ENCODE measurements around the gene GRK2.

GRK2 gene

DNA sequence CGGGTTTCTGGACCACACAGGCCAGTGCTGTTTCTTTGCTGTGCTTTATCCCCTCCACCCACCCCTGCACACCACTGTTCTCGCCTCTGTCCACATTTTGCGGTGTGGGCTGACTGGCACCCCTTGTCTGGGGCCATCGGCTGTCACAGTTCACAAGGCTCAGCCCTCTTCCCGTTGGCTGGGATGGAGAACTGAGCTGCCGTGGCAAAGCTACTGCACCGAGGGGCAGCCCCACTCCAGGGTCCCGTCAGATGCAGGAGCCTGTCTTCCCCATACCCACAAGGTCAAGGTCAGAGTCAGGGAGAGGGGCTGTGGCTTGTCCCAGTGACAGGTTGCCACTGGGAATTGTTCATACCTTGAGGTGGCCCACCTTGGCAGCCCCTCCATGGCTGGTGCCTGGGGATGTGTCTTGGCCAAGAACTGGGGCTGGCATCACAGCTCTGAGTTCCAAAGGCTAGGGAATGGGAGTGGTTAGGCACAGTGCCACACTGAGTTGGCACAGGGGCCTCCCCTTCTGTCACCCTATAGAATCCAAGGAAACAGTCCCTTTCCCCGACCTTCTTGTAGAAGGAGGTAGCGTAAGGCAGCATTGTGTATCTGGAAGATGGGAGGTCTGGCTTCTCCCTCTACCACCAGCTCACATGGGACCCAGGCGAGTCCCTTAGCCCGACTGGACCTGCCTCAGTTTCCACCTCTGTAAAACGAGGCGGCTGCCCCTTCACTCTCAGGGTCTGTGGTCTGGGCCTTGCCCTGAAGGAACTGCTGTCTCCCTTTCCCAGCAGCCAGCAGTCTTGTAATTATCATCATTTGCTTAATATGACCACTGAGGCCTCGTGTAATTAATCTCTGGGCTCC is 3.4 kb downstream of the GRK2 start:
- no peak for DNase-seq

DNA sequence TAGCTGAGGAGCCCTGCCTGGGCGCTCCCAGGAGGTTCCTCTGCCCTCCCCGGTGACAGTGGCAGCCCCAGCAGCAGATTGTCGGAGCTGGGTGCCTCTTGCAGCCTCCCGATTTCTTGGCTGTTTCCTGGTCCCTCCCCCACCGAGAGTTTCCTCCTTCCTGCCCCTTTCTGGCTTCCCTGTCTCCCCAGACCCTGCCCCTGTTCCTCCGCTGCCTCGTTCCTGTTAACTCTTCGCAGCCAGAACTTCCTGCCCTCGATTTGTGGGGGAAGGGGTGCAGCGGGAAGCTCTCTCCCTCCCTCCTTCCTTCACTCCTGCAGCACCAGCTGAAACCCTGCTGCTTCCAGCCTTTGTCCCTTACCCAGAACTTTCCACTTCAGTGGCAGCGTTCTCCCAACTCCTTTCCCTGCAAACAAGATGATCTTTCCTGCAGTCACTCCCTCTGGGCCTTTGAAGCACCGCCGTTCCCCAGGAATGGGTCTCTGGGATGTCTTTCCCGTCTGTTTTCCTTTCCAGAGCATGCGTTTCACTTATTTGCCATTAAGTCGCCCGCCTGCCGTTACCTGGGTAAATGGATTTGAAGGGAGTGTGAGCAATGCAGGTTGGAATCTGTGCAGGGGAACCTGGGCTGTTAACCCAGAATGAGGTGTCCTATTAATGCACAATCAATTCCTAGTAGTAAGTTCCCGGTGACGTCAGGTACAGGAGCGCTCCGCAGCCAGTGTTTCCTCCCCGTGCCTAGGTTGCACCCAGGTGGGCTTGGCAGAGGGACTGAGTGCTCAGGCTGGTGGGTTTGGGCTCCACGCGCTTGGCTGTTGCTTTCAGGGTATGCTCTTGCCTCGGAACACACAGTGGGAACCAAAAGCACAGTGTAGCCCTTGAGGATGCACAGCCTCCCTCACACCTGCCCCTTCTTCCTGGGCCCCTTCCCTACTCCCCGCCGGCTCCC is 4.3 kb downstream of the GRK2 start:
- DNase-seq = peak in 12 of 58 donors; percentile 21 to 49 (median 34)

DNA sequence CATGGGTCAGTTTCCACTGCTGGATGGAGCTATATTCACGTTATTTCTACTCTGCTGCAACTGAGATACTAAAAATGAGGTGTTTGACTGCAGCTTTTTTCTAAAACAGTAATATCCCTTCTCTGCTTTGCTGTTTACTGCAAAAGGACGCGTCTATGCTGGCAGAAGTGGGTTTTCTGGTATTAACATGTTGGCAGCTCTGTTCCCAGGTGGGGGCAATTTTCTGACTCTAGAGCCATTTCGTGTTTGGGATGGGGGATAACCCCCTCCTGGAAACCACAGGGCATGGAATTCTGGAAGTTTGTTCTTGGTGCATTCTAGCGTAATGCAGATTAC is 4.9 kb downstream of the GRK2 start:
- DNase-seq = no peak

DNA sequence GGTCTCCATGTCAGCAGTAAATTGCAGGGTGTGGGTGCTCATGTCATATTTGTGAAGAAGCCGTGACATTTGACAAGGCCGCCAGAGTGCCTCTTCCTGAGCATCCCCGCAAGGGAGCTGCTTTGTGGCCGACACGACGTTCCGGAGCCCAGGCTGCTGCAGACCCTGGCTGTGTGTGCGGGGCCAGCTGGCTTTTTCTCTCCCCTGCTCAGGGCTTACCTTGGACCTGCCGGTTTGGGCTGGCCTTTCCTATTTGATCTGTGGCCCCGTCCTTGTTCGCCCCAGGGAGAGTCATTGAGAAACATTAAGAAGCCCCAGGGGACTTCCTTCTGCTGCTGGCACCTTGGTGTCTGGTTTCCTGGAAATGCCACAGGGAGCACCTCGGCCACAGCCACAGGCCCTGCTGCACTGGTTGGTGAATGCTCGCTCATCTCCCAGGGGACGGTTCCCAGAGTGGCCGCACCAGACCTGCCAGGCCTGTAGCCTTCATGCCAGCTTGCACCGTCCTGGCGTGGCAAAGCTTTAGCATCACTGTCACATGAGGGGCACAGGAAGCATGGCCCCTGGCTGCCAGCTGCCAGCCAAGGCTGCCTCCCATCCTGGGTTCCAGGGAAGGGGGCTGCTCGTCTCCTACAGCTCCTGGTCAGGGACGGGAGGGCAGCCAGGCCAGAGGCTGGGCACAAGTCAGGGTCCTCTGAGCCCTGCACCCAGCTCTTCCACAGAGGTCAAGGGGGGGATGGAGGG is 5.4 kb downstream of the GRK2 start:
- peak in 2 of 58 donors; percentile 27 to 42 for DNase-seq

DNA sequence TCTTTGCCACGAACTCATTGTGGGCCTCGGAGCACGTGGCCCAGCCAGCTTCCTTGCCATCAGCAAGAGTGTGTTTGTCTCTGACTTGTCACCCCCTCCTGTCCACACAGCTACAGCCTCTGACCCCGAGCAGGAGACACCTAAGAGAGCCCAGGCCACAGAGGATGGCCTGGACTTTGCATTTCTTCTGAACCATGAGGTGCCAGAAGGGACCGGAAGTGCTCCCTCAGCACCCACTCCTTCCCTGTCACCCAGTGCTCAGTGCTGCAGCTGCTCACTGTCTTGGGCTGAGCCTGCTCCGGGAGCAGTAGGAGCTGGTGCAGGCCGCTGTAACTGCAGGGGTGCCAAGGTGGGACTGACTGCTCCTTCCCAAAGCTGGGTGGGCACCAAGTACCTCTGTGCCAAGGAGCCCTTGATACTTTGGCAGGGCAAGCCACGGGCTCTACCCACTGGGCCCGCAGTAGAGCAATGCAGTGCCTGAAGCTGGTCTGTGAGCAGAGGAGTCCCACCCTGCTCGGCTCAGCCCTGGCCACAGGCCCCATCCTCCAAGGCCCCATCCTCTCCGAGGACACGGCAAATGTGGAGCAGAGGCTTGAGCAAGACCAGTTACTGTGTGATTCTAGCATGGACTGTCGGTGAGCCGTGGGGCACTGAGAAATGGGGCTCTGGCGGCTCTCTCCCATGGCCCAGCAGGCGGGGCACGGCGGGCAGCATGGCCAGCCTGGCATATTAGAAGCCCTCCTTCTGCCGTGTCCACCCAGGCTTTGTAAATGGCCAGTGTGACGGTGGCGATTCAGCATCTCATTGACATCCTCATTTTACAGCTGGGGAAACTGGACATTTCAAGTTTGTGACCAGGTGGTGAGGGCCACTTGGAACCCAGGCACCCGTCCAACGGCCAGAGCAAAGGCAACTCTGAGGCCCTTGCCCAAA is 6.3 kb downstream of the GRK2 start:
- DNase-seq = peak in 2 of 58 donors; percentile 19 to 35

DNA sequence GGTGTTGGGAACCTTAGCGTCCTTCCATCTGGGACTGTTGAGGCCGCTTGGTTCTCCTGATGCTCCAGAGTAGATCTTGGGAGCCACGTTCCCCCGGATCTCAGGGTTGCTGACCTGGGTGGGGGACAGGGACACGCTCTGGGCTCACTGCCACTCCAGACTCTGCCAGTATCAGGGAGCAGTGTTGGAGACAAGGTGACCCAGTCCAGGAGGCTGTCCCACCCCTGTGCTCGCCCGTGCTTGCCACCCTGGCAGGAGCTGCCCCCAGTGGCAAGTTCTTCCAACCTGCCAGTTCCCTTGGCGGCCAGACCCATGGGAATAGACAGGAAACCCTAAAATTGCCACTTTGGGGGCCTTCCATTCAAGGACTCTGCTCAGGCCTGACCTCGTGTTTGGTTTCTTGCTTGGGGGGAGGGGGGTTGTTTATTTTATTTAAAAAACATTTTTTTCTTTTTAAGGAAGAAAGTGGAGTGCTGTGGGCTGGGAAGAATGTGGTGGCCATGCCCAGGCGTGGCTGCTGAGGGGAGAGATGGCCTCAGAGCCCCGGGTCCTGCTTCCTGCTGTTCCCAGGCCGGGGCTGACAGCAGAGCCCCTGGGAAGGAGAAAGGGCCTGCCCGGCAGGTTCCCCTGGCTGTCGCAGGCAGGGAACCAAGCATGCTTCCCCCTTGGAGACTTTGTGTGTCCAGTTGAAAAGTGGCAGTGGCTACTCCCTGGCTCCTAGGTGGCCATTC is 7.2 kb downstream of the GRK2 start:
- DNase-seq = no peak

DNA sequence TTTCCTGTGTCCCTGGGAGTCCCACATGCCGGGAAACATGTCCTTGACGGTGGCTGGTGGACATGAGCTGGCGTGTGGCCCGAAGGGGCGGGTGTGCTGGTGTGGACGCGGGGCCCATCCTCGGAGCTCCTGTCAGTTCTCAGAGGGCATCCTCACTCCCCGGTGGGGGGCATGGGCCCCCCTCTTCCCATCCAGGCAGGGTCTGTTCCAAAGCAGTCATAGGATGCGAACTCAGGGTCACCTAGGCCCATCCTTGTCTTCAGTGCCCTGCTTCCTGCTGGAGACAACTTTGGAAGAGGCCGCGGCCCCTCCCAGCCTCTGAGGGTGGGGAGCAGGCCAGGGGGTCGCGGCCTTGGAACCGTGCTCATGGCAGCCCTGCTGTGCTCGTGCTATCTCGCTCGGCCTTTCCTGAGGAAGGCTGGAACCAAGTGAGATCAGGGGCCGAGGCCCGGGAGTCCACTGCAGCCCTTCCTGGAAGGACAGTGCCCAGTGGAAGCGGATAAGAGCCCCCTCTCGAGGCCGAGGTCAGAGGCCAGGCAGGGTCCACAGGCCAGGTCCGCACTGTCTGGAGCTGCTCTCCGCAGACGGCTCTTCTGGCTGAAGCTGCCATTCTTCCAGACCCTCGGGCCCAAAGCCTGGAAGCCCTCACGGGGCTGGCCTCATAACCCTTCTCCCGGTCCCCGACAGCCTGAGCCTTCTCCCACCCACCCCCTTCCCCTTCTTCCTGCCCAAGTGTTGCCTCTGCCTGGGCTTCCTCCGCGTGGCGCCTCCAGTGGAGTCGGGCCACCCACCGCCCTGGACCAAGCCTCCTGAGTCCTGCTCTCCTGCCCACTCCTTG is 8.7 kb downstream of the GRK2 start:
- no peak for DNase-seq

DNA sequence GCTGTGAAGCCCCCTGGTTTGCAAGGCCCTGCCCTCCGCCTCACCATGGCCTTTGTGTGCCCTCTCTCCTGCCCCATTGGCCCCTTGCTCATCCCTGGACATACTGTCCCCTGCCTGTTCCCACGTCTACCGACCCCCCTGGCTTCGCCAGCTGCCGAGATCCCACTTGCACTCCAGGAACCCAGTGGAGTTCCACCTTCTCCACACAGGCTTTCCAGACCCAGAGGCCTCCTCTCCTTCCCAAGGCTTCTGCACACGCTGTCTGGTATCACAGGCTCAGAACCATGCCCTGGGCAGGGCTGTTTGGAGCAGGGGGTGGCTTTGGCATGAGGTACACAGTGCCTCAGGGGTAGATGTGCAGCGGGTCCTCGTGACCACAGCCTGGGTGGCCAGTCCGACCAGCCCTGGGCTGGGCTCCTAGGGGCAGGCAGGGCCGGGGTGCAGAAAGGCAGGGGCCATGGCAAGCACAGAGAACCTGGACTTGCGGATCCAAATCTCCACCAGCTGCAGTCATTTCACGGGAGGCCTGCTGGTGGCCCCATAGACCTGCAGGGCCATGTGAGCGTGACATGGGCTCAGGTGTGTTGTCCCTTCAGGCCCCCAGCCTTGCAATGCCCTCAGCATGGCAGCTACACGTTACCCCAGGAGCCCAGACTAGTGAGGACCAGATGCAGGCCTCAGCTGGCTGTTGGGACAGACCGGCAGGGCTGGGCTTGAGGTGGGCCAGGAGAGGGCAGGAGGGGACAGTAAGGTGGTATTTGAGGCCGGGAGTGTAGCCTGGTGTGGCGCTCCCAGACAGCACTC is 9.5 kb downstream of the GRK2 start:
- no peak for DNase-seq

DNA sequence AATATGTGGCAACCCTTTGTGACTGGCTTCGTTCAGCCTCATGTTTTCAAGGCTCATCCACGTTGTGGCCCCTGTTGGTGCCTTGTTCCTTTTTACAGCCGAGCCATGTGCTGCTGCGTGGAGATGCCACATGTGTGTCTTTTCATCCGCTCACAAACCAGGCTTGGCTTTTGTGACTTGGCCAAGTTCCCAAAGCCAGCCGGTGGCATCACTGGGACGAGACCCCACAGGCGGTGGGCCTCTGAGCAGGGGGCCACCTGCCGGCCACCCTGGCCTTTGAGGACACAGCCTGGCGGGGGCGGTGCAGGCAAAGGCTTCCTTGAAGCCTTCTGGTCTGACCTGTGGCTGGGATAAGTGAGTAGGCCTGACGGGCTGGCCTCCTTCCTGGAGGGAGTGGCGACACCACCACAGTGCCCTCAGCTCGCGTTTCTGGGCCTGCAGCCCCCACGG is 10.5 kb downstream of the GRK2 start:
- no peak for DNase-seq

DNA sequence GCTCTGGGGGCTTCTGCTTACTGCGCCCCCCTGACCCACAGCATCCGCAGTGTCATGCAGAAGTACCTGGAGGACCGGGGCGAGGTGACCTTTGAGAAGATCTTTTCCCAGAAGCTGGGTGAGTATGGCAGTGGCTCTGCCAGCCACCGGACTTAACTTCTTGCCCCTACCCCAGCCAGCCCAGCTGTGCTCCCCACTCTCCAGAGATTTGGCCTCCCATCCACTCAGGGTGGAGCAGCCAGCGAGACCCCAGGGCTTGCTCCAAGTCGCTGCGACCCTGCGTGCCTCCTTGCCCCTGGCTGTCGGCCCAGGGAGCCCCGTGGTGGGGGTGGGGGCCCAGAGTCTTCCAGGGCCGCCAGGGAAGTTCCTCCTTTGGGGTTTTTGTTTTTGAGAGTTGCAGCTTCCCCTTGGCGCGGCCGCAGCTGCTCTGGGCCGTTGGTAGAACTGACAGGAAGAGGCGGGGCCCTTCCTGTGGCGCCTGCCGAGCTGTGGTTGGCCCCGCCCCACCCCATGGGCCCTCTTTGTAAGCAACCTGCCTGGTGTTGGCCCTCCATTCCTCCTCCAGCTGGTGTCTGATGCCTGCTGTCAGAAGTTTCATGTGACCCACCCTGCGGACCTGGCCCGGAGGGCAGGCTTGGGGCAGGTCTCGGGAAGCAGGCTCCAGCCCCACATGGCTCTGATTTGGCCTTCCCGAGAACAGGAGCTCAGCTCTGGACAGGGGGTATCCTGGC is 11.1 kb downstream of the GRK2 start:
- DNase-seq = peak in 28 of 58 donors; percentile 21 to 68 (median 42)

DNA sequence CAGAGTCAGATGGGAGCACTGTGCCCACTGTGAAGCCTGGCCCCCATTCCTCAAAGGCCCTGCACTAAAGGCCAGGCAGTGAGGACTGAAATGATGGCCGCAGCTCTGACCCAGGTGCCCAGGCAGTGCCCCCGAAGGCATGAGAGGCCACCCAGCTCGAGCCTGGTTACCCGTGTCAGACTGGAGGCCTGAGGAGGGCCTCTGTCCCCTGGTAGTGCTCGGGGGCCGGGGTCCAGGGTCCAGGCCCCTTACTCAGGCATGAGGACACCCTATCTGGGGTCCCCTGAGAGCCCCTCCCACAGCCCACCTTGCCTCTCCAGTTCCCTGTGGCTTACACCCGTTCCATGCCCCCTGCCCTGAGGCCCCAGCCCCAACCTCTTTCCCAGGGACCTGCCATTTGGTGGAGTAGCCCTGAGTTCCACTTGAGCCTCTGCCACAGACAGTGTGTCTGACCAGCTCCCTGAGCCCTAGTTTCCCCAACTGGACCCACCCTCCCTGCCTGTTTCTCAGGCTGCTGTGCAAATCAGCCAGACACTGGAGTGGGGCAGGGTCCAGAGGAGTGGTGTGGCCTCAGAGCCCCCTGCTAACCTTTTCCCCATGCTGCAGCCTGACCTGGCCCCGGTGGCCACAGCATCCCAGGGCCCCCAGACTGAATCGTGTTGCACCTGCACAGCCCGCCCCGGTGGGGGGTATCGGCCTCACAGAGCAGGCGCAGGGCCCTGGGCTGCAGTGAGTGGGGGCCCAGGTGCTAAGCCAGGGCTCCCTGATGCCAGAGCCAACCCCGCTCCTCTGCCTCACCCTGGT is 12.1 kb downstream of the GRK2 start:
- no peak for DNase-seq

DNA sequence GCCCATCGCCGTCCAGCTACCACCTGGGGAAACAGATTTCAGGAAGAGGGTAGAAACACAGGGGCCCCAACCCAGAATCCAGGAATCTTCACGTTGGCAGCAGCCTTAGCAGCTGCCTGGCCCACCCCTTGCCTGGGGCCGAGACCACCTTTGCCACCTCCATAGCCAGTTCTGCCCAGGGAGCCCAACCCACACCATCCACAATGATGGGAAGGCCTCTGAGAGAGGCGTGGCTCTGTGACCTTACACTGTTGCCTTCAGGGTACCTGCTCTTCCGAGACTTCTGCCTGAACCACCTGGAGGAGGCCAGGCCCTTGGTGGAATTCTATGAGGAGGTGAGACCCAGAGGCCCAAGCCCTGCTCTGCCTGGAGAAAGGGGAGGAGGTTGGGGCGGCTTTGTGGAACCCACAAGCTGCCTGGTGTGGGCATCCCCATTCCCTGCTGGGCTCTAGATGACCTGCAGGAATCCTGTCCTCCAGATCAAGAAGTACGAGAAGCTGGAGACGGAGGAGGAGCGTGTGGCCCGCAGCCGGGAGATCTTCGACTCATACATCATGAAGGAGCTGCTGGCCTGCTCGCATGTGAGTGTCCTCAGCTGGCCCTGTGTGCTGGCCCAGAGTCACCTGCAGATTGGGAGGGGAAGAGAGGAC is 12.8 kb downstream of the GRK2 start:
- DNase-seq = no peak

DNA sequence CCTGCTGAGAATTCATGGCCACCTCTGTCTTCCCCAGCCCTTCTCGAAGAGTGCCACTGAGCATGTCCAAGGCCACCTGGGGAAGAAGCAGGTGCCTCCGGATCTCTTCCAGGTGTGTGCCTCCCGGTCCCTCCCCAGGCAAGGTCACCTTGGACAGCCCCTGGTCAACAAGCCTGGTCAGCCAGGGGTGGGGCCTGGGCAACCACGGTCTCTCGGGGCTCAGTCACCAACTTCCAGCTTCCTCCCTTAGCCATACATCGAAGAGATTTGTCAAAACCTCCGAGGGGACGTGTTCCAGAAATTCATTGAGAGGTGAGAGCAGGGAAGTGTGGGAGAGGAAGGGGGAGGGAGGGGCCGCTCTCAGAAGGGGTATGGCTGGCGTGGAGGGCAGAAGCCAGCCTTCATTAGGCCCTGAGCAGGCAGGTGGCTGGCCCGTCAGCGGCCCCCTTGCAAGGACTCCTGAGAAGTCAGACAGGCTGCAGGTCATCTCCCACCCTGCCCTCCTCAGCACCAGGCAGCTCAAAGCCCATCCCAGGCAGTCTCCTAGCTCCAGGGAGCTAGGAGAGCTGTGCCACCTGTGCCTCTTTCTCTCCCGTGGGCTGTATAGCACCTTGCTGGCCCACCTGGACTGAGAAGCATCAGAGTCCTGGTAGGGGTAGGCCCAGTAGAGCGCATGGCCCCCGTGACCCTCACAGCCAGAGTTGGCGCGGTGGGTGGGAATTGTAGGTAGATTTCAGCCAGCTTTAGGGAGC is 13.5 kb downstream of the GRK2 start:
- no peak for DNase-seq

DNA sequence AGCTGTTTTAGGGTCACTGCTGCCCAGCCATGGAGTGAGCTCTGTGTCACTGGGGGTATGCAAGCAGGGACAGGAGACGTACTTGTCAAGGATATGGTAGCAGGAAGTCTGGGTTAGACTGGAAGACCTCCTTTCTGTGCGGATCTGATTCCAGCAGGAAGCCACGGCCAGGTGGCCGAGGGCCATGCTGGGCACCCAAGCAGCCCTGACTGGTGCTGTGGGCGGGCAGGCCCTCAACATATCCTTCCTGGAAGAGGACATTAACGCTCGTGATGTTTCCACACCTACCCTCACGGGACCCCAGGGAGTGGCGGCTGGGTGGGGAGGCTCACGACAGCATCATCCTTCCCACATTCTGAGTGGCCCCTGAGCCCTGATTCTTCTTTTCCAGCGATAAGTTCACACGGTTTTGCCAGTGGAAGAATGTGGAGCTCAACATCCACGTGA is 14.1 kb downstream of the GRK2 start:
- DNase-seq = no peak

Measured in anterior cingulate cortex (tissue), 58 donors.